HG03439 (cell line): ENCODE measurements around the gene CXCL6.

Experiments
- ATAC-seq: cut with Tn5 transposase; IDR thresholded peaks from one replicate; pipeline ENCODE4 v1.9.1; 2021; ENCODE audit warnings: mild to moderate bottlenecking, moderate library complexity; ENCODE audit not compliant: unreplicated experiment

The CXCL6 gene

DNA sequence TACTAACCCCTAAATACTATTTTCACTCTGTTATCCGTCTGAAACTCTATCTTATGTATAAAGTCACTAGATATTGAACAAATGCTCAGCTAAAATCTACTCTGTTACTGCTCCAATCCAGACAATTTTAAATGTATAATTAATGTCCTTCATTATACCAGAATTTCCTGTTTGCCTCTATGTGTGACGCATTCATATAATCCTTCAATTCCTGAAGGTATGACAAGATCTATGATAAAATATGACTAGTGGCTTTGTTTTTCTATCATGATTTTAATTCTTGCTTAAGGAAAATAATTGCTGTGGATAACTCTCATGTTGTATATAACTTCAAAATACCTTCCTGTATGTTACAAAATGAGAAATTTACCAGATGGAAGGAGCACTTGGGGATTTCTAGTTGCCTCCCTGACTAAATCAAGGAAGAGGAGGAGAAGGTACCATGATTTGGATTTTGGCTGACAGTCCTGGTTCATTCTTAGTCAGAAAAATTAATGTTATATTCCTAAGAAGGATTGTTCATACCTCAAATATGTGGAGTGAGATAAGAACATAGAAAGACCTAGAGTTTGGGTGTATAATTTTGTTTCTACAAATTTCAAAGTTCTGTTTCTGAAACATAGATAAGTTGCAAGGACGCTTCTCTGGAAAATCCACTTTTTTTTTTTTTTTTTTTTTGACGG lies 4.9 kb downstream of the CXCL6 start:
- ATAC-seq, result no peak

DNA sequence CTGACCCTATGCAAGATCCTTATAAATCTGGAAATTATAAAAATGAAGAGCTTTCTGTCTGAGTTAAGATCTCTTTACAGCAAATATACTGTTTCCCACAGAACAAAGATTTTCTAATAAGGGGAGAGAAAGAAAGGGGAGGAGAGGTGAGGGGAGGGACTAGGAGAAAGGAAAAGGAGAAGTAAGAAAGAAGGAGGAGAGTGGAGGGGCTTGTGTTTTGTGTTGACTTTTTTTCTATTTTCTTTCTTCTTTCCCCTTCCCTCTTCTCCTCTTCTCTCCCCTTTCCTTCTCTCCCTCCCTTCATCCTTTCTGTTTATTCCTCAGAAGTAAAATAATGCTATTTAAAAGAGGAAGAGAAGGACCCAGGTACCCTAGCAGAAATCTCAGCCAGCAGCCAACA lies 6.2 kb downstream of the CXCL6 start:
- no peak for ATAC-seq

DNA sequence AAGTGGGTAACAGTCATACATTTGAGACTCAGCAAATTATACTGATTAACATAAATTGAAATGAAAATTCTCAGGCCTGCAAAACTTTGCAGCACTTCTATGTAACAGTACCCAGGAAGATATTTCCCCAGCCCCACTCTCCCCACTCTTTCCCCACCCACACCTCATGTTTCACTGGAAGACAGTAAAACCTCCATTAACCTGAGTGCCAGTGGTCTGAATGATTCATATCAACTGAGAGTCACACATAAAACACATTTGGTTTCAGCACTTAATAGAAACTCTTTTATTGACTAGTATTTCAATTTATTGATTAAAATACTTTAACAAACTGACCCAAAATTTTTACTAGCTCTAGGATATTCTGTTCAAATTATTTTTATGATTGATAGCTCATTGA lies 6.9 kb downstream of the CXCL6 start:
- no peak for ATAC-seq

DNA sequence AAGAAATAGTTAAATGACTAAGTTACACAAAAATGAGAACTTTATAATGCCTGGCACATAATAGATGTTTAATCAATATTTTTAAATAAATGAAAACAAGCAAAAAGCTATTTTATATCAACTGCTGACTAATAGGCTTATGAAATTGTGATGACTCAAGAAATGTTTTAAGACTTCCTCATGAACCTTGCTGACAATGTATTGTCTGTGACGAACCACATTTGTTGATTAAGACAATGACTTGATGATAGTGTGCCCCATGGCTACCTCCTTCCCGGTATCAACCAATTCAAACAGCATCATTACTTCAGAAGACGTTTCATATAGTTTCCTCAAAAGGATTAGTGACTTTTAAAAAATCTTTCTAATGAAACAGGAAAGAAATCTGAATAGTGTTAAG lies 7.9 kb downstream of the CXCL6 start:
- no peak for ATAC-seq

DNA sequence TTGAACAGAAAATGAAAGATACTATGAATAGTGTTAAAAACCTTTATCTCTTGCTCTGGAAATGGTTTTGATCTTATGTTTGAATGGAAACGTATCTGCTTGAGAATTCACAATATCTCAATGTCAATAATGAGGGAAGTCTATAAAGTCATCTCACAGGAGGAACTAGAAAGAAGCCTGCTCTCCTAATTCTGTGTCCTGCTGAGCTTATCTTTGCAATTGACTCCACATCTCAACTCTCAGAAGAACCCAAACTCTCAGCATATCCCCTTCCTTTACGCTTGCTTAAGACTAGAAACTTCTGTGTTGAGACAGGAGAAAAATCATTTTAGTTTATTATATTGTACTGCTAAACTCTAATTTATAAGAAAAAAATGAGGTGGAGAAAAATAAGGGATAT lies 8.3 kb downstream of the CXCL6 start:
- ATAC-seq, result no peak

DNA sequence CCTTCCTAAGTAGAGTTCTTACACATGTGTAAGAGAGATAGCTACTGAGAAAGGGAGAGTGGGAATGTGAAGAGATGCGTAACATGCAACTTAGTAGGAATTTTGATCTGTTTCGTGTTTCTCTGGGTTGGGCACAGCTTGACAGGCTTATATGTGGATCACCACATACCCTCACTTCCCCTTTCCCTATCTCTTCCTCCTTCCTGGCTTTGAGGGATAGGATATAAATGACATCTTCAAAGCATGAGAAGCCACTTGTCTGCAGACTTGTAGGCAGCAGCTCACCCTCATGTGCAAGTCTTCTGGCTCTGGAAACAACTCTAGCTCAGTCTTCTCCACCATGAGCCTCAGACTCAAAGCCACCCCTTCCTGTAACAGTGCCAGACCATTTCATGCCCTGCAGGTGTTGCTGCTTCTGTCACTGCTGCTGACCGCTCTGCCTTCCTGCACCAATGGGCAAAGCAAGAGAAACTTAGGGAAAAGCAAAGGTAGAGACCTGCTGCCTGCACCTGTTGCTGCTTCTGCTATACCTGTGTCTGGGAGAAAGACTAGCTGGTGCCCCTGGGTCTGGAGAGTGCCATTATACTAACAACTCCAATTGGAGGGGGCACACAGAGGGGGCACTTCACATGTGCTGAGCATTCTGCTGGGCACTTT lies 11.2 kb downstream of the CXCL6 start:
- no peak for ATAC-seq

DNA sequence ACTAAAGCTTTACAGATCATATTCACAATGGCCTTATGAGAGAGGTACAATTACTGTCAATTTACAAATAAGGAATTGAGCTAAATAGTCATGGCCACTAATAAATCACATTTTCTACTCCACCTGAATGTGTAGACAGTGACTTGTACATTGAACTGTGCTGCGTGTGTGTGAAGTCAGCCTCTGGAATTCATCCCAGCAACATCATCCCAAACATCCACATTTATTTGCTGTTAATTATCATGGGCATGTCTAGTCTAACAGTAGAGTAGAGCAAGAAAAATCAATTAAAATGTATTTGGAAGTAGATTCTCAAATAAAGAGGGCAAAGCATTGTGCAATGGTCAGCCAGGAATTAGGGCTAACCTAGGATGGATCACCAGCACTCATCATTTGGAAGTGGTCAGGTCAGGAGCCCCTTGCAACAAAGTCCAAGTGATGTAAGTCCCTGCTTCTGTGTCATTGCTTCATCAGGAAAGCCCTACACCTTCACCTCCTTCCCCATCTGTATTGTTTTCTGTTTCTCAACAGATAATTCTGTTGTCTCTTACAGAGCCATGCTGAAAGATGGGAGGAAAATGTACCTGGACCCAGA lies 11.8 kb downstream of the CXCL6 start:
- no peak for ATAC-seq

DNA sequence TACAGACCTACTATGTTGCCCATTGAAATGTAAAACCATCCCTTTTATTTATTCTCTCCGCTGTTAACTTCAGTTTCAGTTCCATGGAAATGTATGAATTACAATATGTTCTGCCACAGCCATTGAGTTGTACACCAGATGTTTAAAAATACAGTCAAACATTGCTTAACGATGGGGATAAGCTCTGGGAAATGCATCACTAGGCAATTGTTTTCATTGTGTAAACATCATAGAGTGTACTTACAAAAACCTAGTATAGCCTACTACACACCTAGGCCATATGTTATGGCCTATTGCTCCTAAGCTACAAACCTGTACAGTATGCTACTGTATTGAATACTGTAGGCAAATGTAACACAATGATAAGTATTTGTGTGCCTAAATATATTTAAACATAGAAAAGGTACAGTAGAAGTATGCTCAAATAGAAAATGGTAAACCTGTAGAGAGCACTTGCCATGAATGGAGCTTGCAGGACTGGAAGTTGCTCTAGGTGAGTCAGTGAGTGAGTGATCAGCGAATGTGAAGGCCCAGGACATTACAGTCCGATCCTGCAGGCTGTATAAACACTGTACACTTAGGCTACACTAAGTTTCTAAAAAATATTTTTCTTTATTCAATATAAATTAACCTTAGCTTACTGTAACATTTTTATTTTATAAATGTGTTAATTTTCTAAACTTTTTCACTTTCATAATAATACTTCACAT lies 13.9 kb downstream of the CXCL6 start:
- ATAC-seq, result no peak

DNA sequence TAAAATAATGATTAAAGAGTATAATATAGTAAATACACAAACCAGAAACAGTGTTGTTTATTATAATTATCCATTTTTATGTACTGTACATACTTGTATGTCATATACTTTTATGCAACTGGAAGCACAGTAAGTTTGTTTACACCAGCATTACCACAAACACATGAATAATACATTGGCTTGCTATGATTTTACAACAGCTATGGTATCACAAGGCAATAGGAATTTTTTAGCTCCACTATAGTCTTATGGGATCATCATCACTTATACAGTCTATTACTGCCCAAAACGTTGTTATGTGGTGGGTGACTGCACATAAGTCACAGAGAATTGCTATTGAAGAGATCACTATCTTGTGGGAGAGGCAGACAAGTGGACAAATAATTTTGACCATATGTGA lies 14.8 kb downstream of the CXCL6 start:
- no peak for ATAC-seq

DNA sequence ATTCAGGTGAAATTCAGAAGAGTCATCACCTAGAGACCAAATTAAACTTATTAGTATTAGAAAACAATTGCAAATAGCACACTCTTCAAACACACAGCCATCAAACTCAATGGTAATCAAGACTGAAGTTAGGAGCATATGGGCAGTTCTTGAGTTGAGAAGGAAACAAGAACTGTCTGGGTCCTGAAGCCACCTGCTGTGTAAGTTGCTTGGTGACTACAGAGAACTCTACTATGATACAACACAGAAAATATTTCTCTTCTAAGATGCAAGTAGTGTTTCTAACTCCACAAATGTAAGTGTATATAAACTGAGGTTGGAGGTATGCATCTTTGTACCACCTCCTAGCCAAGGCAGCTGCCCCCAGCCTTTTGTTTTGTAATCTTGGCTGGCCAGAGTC lies 16.3 kb downstream of the CXCL6 start:
- ATAC-seq, result no peak

DNA sequence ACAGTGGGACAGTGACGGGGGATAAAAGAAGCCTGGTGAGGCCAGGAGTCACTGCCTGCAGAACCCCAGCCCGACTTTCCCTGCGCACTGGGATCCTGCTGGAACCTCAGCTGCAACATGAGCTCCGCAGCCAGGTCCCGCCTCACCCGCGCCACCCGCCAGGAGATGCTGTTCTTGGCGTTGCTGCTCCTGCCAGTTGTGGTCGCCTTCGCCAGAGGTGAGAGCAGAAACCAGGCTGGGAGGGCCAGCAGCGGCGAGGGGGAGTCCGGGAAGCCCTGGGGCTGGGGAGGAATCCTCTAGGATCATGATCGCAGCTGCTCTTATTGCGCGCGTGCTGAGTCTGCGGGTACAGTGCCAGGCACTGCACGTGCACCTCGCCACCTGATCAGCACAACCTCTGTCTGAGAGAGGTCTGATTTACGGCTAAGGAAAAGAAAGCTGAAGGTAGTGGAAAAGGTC lies 16.8 kb downstream of the CXCL6 start, which contains the start of gene PF4V1:
TSS of gene PF4V1 (plus strand) at position 51 of the 459 bp plus-strand sequence. CDS start at position 118, 67 bp downstream.
- no peak for ATAC-seq

DNA sequence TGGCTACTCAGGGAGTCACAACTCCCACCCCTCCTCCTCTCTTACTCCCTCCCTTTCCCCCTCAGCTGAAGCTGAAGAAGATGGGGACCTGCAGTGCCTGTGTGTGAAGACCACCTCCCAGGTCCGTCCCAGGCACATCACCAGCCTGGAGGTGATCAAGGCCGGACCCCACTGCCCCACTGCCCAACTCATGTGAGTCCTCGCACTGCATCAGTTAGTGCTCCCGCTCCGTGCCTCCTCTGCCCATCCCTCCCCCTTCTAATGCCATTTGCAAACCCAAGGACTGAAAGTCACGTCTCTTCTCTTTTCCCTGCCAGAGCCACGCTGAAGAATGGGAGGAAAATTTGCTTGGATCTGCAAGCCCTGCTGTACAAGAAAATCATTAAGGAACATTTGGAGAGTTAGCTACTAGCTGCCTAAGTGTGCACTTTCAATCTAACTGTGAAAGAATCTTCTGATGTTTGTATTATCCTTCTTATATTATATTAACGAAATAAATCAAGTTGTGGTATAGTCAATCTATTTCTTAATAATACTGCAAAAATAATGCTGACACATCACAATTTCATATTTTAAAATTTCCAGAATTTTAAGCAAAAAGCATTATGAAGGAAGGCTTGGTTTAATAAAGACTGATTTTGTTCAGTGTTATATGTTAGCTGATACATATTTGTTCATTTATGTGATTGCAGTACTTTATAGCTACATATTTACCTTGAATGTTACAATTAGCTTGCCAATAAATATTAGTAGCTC lies 17.4 kb downstream of the CXCL6 start:
- no peak for ATAC-seq

DNA sequence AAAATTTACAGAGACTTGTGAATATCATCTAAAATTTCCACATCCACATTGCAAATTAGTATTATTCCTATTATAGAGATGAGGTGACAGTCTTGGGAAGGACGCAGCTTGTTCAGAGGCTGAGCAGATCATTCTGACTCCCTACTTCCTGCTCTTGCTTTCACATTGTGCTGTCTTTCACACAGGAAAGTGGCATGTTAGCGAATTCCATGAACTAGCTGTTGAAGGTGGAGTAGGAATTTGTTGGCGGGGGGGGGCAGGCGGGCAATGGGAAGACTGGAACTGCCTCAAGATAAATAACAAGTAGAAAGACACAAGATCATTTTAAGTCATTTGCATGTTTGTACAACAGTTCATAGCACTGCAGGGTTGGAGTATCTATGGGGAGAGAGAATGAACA lies 18.9 kb downstream of the CXCL6 start:
- ATAC-seq, result no peak

DNA sequence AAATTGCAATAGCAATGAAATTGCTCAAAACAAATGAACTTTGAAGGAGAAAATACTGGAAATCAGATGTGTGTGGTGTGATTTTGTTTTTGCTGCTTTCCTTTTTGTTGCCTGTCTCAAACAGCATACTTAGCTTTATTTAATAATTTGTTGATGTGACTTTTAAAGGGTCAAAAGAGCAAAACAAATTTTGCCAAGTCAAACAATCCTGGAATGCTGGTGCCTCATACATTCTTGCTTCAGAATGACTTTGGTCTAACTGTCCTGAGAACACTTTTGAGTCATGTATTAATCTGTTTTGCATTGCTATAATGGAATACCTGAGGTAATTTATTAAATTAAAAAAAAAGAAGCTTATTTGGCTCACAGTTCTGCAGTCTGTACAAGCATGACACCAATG lies 20.0 kb downstream of the CXCL6 start:
- no peak for ATAC-seq

DNA sequence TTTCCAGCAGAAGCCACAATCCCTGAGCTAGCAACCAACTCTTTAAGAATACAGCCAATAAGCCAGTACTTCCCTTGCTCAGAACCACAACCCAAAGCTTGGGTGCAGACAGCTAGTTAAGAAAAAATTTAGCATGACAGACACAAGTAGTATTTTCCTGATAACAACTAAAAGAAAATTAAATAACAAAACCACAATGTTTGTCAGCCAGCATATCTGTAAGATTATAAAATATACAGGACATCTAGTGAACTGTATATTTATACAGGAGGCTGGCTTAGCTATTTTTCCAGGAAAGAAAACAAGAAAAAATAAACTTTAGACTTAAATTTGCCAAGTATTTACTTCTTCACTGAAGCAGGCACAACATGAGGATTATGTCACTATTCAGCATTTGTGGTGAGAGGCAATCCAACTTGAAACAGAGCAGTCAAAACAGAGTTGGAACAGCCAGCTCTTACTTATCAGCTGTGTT lies 23.2 kb downstream of the CXCL6 start:
- no peak for ATAC-seq

DNA sequence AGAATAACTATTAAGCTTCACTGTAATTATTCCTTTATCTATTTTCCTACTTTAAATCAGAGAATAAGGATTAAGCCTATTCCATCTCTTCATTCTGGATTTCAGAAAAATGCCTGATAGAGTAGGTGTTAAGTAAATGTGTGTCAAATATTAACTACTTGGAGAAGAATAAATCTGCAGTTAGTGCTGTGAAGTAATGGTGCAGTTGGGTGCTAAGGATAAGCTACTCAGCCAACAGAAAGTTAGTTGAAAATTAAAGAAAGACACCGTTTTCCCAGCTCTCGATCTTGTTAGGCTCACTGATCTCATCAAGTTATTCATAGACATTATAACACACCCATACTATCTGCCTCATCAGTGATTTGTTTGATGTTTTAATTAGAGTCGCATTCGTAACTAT lies 23.7 kb downstream of the CXCL6 start:
- ATAC-seq, result no peak

DNA sequence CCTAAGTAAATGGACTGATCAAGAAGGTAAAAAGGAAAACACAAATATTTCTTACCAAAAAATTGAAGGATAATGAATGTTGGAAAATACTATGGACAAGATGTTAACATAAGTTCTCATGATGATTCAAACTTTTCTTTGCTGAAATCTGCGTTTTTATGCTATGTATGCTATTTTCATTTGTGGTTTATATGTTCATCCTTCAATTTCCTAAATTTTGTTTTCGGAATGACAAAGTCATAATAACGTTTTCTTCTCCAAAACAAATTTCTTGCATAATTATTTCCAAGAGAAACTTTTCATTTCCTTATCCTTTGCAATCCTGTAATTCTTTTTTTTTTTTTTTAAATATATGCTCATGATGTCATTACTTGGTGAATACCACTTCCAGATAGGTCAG lies 24.4 kb downstream of the CXCL6 start:
- no peak for ATAC-seq

DNA sequence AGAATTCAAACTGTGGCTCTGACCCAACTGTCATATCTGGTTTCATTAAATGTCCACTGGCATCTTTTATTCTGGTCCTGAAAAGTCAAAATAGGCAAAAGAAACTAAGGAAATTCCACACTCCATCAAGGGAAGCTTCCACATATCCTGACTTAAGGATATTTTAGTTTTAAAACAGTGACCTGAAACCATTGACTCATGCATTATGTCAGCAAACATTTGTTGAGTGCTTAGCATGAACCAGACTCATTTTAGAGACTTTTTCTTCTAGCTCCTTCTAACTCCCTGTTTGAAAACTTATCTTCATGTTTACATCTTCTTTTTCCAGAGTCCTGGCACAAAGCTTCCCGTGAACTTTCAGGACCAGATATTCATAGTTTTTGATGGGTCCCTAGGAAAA lies 25.8 kb downstream of the CXCL6 start:
- ATAC-seq, result no peak

DNA sequence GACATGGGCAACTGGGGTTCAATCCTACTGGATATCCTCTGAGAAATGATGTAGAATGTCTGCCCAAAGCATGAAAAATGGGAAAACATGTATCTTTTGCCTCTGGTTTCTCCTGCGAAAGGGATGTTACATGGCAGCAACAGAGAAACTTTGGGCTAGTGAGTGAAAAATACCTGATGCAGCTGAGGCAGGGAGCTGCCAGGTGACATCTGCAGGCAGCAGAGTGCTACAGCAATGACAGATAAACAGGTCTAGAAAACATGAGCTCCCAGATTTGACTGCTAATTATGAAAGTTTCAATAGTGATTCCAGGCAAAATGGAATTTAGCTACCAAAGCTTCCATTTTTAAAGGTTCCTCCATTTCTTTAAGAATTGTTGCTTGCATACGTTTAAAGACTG lies 27.9 kb downstream of the CXCL6 start:
- ATAC-seq, result no peak

DNA sequence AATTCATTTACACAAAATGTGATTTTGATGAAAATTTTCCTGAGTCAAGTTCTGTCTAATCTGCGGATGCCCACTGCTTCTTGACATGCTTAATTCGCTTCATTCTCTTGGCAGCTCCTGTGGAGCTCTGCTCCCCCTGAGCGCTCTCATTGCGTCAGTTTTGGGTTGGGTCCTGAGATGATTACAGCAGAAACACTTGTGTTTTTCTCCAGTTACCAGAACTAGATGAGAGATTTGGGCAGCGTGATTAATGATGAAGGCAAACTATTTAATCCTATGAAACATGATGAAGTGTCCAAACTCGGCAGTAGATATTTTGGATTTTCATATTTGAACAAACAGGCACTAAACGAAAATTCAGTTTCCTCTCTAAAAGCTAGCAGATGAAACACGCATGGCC lies 28.5 kb downstream of the CXCL6 start:
- no peak for ATAC-seq
